Suprapubic skin (tissue), 4 donors: Measurements from ENCODE around the gene MUC2.

Source experiments
- EP300 ChIP-seq: sonication (generic); formaldehyde crosslinking; IDR thresholded peaks from one replicate; pipeline ENCODE4 v1.6.1; 2017; ENCODE audit warnings: antibody characterized with exemption
- POLR2A ChIP-seq, 2 donors: fragments of 450-650 bp; IDR thresholded peaks; one replicate each; pipeline ENCODE4 v1.6.1; 2017; ENCODE audit warnings: antibody characterized with exemption in 2 of 2, mild to moderate bottlenecking in 2 of 2, moderate library complexity in 2 of 2
- POLR2AphosphoS5 ChIP-seq, 3 donors: sonication (generic); formaldehyde crosslinking; IDR thresholded peaks; one replicate each; pipeline ENCODE4 v1.6.1; 2017; ENCODE audit warnings: antibody characterized with exemption in 3 of 3
- TF ChIP-seq, protein P1 (sequence below), 2 donors: fragments of 200-600 bp in 1 of 2; fragments of 450-650 bp in 1 of 2; sonication (generic) in 1 of 2; IDR thresholded peaks; one replicate each; pipeline ENCODE4 v1.5.1; 2016 to 2019; ENCODE audit warnings: antibody characterized with exemption in 2 of 2, mild to moderate bottlenecking in 1 of 2, moderate library complexity in 1 of 2

DNA sequence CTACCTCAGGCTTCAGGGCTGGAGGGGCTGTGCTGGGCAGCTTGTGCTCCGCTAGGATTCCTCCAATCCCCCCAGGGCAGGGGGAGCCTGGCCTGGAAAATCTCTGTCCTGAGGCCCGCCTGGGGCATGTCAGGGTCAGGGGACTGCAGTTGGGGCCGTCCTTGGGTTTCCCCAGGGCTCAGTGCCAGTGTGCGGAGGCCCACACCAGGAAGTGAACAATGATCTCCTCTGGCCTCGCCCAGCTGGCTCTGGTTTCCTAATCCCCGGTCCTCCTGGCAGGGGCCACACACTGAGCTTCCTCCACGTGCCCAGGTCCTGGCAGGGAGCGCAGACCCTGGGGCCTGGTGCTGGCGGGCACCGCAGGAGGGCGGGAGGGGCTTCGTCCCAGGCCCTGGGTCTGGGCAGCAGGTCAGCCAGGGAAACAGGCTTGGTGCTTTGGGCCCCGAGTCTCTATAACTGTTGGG is 1.4 kb upstream of the MUC2 start:
- TF ChIP-seq POLR2AphosphoS5 (IDR thresholded peaks at IDR 0.05) (no peak), POLR2A (IDR thresholded peaks at IDR 0.05) (no peak), EP300 (no peak)
- TF ChIP-seq, protein P1, sequence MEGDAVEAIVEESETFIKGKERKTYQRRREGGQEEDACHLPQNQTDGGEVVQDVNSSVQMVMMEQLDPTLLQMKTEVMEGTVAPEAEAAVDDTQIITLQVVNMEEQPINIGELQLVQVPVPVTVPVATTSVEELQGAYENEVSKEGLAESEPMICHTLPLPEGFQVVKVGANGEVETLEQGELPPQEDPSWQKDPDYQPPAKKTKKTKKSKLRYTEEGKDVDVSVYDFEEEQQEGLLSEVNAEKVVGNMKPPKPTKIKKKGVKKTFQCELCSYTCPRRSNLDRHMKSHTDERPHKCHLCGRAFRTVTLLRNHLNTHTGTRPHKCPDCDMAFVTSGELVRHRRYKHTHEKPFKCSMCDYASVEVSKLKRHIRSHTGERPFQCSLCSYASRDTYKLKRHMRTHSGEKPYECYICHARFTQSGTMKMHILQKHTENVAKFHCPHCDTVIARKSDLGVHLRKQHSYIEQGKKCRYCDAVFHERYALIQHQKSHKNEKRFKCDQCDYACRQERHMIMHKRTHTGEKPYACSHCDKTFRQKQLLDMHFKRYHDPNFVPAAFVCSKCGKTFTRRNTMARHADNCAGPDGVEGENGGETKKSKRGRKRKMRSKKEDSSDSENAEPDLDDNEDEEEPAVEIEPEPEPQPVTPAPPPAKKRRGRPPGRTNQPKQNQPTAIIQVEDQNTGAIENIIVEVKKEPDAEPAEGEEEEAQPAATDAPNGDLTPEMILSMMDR (IDR thresholded peaks at IDR 0.05): no peak
